ENCODE data around the gene TM9SF3. TPM values are rescaled to one million over a fixed set of nuclear protein-coding genes. Genes with fewer than 3 reads are reported as not detected.

TM9SF3 gene
- total RNA-seq, 1 donor from 2014 or later, result 77.1 TPM

DNA sequence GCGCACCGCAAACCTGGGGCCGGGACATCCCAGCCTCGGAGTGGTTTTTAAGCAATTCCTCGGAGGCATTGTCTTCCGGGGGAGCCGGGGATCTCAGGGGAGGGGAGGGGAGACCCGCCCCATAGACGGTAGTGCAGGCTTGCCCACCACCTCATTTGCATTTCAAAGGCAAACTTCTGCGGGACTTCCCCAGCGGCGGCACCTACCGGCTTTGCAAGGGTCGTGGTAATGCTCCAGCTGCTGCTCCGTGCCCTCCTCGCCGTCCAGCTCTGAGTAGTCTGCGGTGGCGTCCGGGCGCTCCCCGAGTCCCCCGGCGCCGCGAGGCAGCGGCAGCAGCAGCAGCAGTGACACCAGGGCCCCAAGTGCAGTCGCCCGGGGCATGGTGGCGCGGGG lies 73.5 kb downstream of the TM9SF3 start:
- TF ChIP-seq, protein P1, sequence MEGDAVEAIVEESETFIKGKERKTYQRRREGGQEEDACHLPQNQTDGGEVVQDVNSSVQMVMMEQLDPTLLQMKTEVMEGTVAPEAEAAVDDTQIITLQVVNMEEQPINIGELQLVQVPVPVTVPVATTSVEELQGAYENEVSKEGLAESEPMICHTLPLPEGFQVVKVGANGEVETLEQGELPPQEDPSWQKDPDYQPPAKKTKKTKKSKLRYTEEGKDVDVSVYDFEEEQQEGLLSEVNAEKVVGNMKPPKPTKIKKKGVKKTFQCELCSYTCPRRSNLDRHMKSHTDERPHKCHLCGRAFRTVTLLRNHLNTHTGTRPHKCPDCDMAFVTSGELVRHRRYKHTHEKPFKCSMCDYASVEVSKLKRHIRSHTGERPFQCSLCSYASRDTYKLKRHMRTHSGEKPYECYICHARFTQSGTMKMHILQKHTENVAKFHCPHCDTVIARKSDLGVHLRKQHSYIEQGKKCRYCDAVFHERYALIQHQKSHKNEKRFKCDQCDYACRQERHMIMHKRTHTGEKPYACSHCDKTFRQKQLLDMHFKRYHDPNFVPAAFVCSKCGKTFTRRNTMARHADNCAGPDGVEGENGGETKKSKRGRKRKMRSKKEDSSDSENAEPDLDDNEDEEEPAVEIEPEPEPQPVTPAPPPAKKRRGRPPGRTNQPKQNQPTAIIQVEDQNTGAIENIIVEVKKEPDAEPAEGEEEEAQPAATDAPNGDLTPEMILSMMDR (conservative IDR thresholded peaks at IDR 0.05; ENCODE audit: low read depth, low read length), result no peak
- no peak for DNase-seq (ENCODE audit: low read depth)
- H3K4me3 ChIP-seq (ENCODE audit: low read depth, low read length), result peak overlapping the region; percentile 70

DNA sequence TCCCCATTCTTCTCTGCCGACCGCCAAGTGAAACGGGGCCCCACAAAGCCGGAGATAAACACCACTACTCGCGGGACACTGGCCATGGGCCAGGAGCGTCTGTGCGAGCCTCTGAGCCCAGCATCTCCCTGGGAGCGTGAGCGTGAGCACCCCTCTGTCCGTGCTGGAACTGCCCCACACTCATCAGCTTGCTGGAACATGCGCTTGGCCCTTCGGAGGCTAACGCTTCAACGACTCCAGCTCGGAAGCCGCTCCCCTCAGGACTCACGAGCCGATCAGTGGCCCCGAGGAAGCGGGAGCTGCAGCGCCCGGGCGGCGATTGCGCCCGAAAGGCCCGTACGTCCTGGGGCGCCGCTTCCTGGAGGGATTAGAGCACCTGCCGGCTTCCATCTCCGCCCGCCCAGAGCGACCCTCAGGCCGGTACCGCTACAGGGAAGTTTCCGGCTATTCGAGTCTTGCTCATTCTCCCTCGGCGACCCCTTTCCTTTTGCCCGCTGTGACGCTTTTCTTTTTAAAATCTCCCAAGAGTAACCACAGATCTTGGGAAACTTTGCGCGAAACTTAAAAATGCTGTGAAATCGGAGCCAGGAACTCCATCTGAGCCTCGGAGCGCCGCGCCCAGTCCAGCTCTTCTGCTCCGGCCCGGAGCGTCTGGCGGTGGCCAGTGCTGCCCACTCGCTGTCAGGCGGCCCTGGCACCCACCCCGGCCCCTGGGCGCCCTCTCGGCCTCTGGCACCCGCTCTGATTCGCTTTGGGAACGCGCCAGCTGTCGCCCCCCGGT lies 74.1 kb downstream of the TM9SF3 start:
- TF ChIP-seq, protein P1 (conservative IDR thresholded peaks at IDR 0.05; ENCODE audit: low read depth, low read length), result peak; percentile 4
- peak overlapping the region; percentile 70 for H3K4me3 ChIP-seq (ENCODE audit: low read depth, low read length)
- no peak for DNase-seq (ENCODE audit: low read depth)

DNA sequence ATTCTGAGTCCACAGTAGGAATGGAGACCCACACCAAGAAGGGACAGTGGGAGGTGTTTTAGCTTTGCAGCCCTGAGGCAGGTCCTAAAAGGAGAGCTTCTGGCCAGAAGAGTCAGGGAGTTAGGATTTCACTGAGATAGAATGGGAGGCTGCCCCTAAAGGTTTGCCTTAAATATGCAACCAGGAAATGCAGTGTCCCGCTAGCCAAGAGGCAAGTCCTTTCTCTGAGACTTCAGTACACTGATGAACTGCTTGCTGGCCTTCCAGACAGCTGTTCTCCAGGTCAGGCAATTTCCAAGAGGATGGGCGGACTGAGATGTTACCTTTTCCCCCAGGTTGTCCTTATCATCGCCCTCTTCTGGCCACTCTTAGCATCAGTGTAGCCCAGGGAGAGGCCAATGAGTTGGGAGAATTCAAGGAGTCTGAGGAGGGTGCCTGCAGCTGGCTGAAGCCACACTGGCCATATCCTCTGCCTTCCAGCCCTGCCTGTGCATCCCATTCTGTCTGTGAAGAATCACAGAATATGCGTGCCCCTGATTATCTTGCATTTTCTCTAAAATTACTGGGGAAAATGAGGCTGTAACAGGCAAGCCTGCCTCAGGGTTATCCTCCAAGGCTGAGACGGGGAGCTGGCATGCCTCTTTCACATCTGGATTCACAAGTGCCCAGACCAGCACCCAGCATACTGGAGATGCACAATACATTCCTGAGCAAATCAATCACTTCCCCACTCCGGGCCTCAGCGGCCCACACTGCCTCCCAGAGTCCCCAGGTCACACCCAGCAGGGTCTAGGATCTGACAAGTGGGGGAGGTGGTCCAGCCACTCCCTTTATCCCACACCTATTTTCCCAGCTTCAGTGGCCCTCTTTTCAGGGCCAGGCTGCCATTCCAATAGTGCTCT lies 75.5 kb downstream of the TM9SF3 start:
- peak overlapping the region; percentile 70 for H3K4me3 ChIP-seq (ENCODE audit: low read depth, low read length)
- TF ChIP-seq, protein P1 (conservative IDR thresholded peaks at IDR 0.05; ENCODE audit: low read depth, low read length), result peak; percentile 72
- no peak for DNase-seq (ENCODE audit: low read depth)

DNA sequence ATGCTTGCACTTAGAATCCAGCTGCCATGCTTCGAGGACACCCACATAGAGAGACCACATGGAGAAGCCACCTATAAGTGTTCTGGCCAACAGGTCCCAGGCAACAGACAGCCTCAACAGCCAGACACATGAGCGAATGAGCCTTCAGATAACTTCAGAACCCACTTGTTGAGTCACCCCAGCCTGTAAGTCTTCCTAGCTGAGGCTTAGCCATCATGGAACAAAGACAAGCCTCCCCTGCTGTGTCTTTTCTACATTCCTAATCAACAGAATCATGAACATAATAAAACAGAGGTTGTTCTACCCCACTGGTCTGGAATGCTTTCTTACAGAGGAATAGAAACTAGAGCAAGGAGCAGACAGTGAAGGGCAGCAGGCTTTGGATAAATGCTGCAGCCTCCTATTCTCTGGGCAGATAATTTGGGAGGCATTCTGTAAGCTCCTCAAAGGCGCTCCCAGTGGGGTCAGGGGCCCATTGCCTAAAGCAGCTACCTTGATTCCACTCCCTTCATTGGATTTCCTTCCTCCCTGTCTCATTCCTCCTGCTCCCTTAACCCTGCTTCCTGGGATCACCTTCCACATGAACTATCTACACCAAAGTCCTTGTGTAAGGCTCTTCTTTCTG lies 77.7 kb downstream of the TM9SF3 start:
- peak; percentile 97 for DNase-seq (ENCODE audit: low read depth)
- no peak overlapping the region for H3K4me3 ChIP-seq (ENCODE audit: low read depth, low read length)
- TF ChIP-seq, protein P1 (conservative IDR thresholded peaks at IDR 0.05; ENCODE audit: low read depth, low read length), result no peak

DNA sequence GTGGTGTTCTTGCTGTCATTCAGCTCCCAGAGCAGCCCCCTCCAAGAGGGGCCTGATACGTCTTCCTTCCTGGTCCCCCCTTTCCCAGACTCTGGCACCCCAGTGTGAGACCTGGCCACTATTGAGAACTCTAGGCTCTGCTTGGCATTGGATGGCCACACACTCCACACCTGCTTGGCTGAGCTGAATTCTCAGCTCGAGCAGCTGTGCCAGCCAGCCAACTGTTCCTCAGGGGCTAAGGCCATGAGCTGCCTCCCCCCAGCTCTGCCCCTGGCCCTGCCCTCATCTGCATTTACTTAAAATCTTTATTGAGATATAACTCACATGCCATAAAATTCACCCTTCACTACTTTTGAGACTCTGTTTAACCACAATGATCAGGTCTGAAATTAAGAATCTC lies 79.8 kb downstream of the TM9SF3 start:
- no peak overlapping the region for H3K4me3 ChIP-seq (ENCODE audit: low read depth, low read length)
- DNase-seq (ENCODE audit: low read depth), result no peak
- TF ChIP-seq, protein P1 (conservative IDR thresholded peaks at IDR 0.05; ENCODE audit: low read depth, low read length), result no peak

DNA sequence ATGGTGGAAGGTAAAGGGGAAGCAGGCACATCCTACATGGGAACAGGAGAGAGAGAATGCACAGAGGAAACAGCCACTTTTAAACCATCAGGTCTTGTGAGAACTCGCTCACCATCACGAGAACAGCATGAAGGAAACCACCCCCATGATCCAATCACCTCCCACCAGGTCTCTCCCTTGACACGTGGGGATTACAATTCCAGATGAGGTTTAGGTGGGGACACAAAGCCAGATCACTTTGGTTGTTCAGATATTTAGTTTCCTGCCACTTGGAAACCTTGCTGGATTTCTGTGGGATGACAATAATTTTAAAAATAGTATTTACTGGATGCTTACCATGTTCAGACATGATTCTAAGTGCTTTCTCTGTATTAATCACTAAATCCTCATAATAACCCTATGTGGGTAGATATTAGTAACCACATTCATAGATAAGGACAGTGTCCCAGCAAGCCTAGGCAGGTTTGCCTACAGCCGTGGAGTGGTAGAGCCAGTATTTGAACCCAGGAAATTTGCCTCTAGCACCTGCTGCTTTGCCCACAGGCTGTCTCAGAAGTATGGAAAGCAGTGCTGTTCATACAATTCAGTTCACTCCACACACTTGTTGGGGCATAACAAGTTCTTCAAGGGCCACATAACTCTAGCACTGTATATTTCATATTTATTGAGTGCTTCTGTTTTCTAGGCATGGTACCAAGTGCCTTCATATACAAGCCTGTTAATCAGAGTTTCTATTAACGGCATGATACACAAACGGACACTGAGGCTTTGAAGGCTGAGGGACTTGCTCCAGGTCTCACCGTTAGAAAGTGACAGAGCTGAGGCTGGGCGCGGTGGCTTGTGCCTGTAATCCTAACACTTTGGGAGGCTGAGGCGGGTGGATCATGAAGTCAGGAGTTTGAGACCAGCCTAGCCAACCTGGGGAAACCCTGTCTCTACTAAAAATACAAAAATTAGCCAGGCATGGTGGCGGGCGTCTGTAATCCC lies 81.4 kb downstream of the TM9SF3 start:
- TF ChIP-seq, protein P1 (conservative IDR thresholded peaks at IDR 0.05; ENCODE audit: low read depth, low read length), result no peak
- DNase-seq (ENCODE audit: low read depth), result no peak
- H3K4me3 ChIP-seq (ENCODE audit: low read depth, low read length), result no peak overlapping the region

All from epithelial cell of proximal tubule (primary cell).